Stimulated activated naive CD4-positive, alpha-beta T cell (primary cell): ENCODE data around the gene CALML6.
A peak's percentile ranks its signal among the peaks of the same experiment; 100 is the strongest.

ENCODE experiments used
- DNase-seq, 6 experiments: peaks; one replicate each; lab custom pipeline; 2025; lab: John Stamatoyannopoulos, UW

CALML6 gene

GRCh38 chr1:1911350-1912041, 3.6 kb upstream of the CALML6 start:
- no peak for DNase-seq

- no peak for DNase-seq
Measured at GRCh38 chr1:1914101-1914970, 724 bp upstream of the CALML6 start.

- no peak for DNase-seq
Measured at GRCh38 chr1:1915911-1916840, 1.1 kb downstream of the CALML6 start.

- no peak for DNase-seq
Measured at GRCh38 chr1:1916851-1917251, 1.8 kb downstream of the CALML6 start.

- no peak for DNase-seq
Measured at GRCh38 chr1:1917304-1917976, 2.4 kb downstream of the CALML6 start.

- no peak for DNase-seq
Measured at GRCh38 chr1:1917995-1918900, 3.2 kb downstream of the CALML6 start.

- DNase-seq: peak in 2 of 6 experiments; percentile 61 to 75
Measured at GRCh38 chr1:1918901-1919303, 3.8 kb downstream of the CALML6 start, which contains the start of gene TMEM52. Gene TMEM52 (minus strand): TSS chr1:1919279. CDS start chr1:1919265, 14 bp downstream.

- DNase-seq: peak; percentile 99 to 100 (median 100)
Measured at GRCh38 chr1:1919304-1920056, 4.4 kb downstream of the CALML6 start.

- no peak for DNase-seq
Measured at GRCh38 chr1:1920057-1920607, 5.1 kb downstream of the CALML6 start.

- no peak for DNase-seq
Measured at GRCh38 chr1:1920608-1921458, 5.8 kb downstream of the CALML6 start.

- no peak for DNase-seq
Measured at GRCh38 chr1:1921459-1921862, 6.4 kb downstream of the CALML6 start.

- DNase-seq: no peak
Measured at GRCh38 chr1:1921901-1922701, 7.0 kb downstream of the CALML6 start.

GRCh38 chr1:1922702-1922955, 7.6 kb downstream of the CALML6 start:
- DNase-seq: no peak

GRCh38 chr1:1922956-1923833, 8.1 kb downstream of the CALML6 start:
- no peak for DNase-seq

- DNase-seq: no peak
Measured at GRCh38 chr1:1924386-1924785, 9.3 kb downstream of the CALML6 start.

GRCh38 chr1:1924849-1925248, 9.8 kb downstream of the CALML6 start:
- no peak for DNase-seq
